PC-9 (cell line): ENCODE data around the gene QSER1.

Experiments used
- CTCF ChIP-seq: fragments of 200-600 bp; sonication (generic); conservative IDR thresholded peaks from 2 replicates; pipeline ENCODE4 v1.6.1; 2017; ENCODE audit warnings: mixed run types, antibody characterized with exemption, mild to moderate bottlenecking, moderate library complexity
- EZH2 ChIP-seq: fragments of 200-600 bp; sonication (generic); IDR thresholded peaks from 2 replicates; pipeline ENCODE4 v1.8.0; 2017; ENCODE audit warnings: antibody characterized with exemption, low read depth

DNA sequence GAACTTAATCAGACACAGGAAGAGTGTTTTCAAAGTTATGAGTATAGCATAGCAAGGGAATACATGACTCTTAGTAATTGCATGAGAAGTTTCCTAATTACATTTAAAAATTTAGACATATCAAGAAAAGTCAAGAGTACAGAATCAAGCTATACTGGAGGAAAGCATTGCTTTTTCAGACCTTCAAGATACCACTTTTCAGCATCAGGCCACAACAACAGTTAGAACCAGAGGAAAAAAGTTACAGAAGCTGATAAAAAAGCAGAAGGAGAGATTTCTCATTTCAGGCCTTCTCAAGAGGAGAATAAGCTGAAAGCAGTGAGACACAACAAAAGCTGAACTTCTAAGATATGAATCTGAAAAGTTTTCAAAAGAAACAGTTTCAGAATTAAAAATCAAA, 28.1 kb upstream of the QSER1 start:
- TF ChIP-seq CTCF (no peak), EZH2 (no peak)
